Thyroid gland (tissue), 4 donors: Measurements from ENCODE around the gene SPTBN4. TPM values are rescaled to one million over a fixed set of nuclear protein-coding genes. Genes with fewer than 3 reads are reported as not detected.
"Not testable (repeated sequence)": the region's sequence is repeated elsewhere in the genome, so short reads cannot be mapped to it uniquely, and the experiment has no call there.

ENCODE experiments used
- DNase-seq, 2 donors: peaks; one replicate each; pipeline ENCODE4 v3.0.0-alpha.2; 2019
- H3K27ac ChIP-seq, 3 donors: fragments of 200-600 bp; sonication (generic); 1 replicate in 2 of 3; 2 replicates in 1 of 3; pipeline ENCODE4 v1.5.1; 2016 to 2019; ENCODE audit warnings: mild to moderate bottlenecking in 1 of 3, moderate library complexity in 1 of 3
- H3K27me3 ChIP-seq: fragments of 200-600 bp; sonication (generic); one replicate; pipeline ENCODE4 v1.5.1; 2019
- H3K36me3 ChIP-seq, 2 donors: fragments of 200-600 bp; sonication (generic); one replicate each; pipeline ENCODE4 v1.5.1; 2016 to 2019
- H3K4me1 ChIP-seq, 2 donors: fragments of 200-600 bp; sonication (generic); one replicate each; pipeline ENCODE4 v1.5.1; 2017 to 2019
- H3K4me3 ChIP-seq, 3 donors: fragments of 200-600 bp; sonication (generic); replicated peaks in 1 of 3; 1 replicate in 2 of 3; 2 replicates in 1 of 3; pipeline ENCODE4 v1.5.1; 2016; ENCODE audit warnings: mild to moderate bottlenecking in 1 of 3
- H3K9me3 ChIP-seq: fragments of 200-600 bp; sonication (generic); one replicate; pipeline ENCODE4 v1.5.1; 2017
- POLR2A ChIP-seq, 2 donors: fragments of 450-650 bp; IDR thresholded peaks; one replicate each; pipeline ENCODE4 v1.6.1; 2017; ENCODE audit warnings: antibody characterized with exemption in 2 of 2, mild to moderate bottlenecking in 2 of 2, moderate library complexity in 1 of 2
- WGBS, 2 donors: methylation state at CpG; one replicate each; pipeline ENCODE4 v1.1.5; 2017; 5-methylcytosine and 5-hydroxymethylcytosine counted together
- intact Hi-C: fragments of 100-400 bp; cut with DNase I; formaldehyde crosslinking; loops from one replicate; pipeline ENCODE4 v1.15.1; 2023
- total RNA-seq, 4 donors: library from RNA; depleted of rRNA; stranded (reverse); fragments of >200 nt; gene quantifications; one replicate each; pipeline ENCODE4 v1.2.3, GENCODE V29; 2016
- TF ChIP-seq, protein P1 (sequence below), 6 experiments: fragments of 200-600 bp in 3 of 6; fragments of 450-650 bp in 3 of 6; sonication (generic) in 3 of 6; IDR thresholded peaks; one replicate each; pipeline ENCODE4 v1.5.1; 2016 to 2019; ENCODE audit warnings: antibody characterized with exemption in 6 of 6, mild to moderate bottlenecking in 2 of 6, inconsistent platforms in 1 of 6, moderate library complexity in 1 of 6

SPTBN4 gene
- total RNA-seq, 4 donors from 2014 or later: 0.67 to 2.7 (median 1.0) TPM

- no peaks in the 10 kb centered on the region for H3K27me3 ChIP-seq
- H3K27ac ChIP-seq: no peak overlapping the region
- TF ChIP-seq POLR2A (IDR thresholded peaks at IDR 0.05): no peak
- TF ChIP-seq, protein P1, sequence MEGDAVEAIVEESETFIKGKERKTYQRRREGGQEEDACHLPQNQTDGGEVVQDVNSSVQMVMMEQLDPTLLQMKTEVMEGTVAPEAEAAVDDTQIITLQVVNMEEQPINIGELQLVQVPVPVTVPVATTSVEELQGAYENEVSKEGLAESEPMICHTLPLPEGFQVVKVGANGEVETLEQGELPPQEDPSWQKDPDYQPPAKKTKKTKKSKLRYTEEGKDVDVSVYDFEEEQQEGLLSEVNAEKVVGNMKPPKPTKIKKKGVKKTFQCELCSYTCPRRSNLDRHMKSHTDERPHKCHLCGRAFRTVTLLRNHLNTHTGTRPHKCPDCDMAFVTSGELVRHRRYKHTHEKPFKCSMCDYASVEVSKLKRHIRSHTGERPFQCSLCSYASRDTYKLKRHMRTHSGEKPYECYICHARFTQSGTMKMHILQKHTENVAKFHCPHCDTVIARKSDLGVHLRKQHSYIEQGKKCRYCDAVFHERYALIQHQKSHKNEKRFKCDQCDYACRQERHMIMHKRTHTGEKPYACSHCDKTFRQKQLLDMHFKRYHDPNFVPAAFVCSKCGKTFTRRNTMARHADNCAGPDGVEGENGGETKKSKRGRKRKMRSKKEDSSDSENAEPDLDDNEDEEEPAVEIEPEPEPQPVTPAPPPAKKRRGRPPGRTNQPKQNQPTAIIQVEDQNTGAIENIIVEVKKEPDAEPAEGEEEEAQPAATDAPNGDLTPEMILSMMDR (IDR thresholded peaks at IDR 0.05): no peak
- WGBS, 2 donors: 71 to 79% methylated on average over 13 of the region's 13 CpGs
- DNase-seq: no peak
- H3K36me3 ChIP-seq: no peaks in the 10 kb centered on the region
- H3K9me3 ChIP-seq: no peaks in the 10 kb centered on the region
- H3K4me3 ChIP-seq: no peak overlapping the region
- peaks cover under 1 to 1% of the 10 kb centered on the region in 2 donors for H3K4me1 ChIP-seq
- intact Hi-C loops: no loop called here
These were observed 5.7 kb downstream of the SPTBN4 start for GRCh38 chr19:40472516-40472915.

DNA sequence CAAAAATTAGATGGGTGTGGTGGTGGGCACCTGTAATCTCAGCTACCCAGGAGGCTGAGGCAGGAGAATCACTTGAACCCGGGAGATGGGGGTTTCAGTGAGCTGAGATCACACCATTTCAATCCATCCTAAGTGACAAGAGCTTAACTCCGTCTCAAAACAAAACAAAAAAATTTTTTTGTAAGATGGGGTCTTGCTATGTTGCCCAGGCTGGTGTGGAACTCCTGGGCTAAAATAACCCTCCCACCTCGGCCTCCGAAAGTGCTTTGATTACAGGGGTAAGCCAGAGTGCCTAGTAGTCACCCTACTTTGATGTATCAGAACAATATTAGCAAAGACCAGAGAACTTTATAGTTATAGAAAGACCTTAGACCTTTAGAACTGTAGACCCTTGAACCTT, 7.9 kb downstream of the SPTBN4 start:
- DNase-seq: no peak
- Histone ChIP-seq H3K4me1 (no peaks in the 10 kb centered on the region), H3K27ac (no peak overlapping the region), H3K36me3 (no peaks in the 10 kb centered on the region), H3K9me3 (no peaks in the 10 kb centered on the region), H3K27me3 (no peaks in the 10 kb centered on the region), H3K4me3 (no peak overlapping the region)
- 91 to 93% methylated on average over 4 of the region's 4 CpGs for WGBS, 2 donors
- TF ChIP-seq, protein P1 (IDR thresholded peaks at IDR 0.05): no peak
- intact Hi-C loops: no loop called here

- H3K4me1 ChIP-seq, H3K36me3 ChIP-seq, DNase-seq, H3K27ac ChIP-seq, H3K4me3 ChIP-seq, intact Hi-C loops, H3K27me3 ChIP-seq, H3K9me3 ChIP-seq: not testable (repeated sequence)
- 91 to 92% methylated on average over 13 of the region's 15 CpGs for WGBS, 2 donors
These were observed 9.3 kb downstream of the SPTBN4 start for GRCh38 chr19:40475878-40476644.

GRCh38 chr19:40486017-40486416, 19.2 kb downstream of the SPTBN4 start:
- intact Hi-C loops: no loop called here
- Histone ChIP-seq H3K27ac (no peak overlapping the region), H3K36me3 (no peaks in the 10 kb centered on the region), H3K4me1 (peaks cover 0 to 2% of the 10 kb centered on the region in 2 donors), H3K27me3 (no peaks in the 10 kb centered on the region), H3K4me3 (no peak overlapping the region), H3K9me3 (no peaks in the 10 kb centered on the region)
- no peak for DNase-seq
- TF ChIP-seq, protein P1 (IDR thresholded peaks at IDR 0.05): no peak
- TF ChIP-seq POLR2A (IDR thresholded peaks at IDR 0.05): no peak
- WGBS, 2 donors: 84 to 89% methylated on average over 3 of the region's 3 CpGs

GRCh38 chr19:40489882-40490230, 23.1 kb downstream of the SPTBN4 start:
- Histone ChIP-seq H3K4me1 (peaks cover 0 to 2% of the 10 kb centered on the region in 2 donors), H3K4me3 (no peak overlapping the region), H3K9me3 (no peaks in the 10 kb centered on the region), H3K36me3 (no peaks in the 10 kb centered on the region), H3K27ac (no peak overlapping the region), H3K27me3 (no peaks in the 10 kb centered on the region)
- 69% methylated on average over 22 to 25 of the region's 25 CpGs for WGBS, 2 donors
- no peak for TF ChIP-seq POLR2A (IDR thresholded peaks at IDR 0.05)
- TF ChIP-seq, protein P1 (IDR thresholded peaks at IDR 0.05): no peak
- no peak for DNase-seq
- intact Hi-C loops: no loop called here
